Stimulated activated naive CD8-positive, alpha-beta T cell treated with anti-CD3 and anti-CD28 coated beads, Interleukin-15, Interleukin-2, amounts not matched to agents 100 ng/mL and 50 ng/mL, for 24 hours (primary cell): Measurements from ENCODE around the gene RPL32.

Experiments used
- H3K27ac Mint-ChIP-seq: one replicate; pipeline ENCODE4 v1.8.0; 2021; ENCODE audit warnings: mild to moderate bottlenecking, mixed read lengths
- H3K27me3 Mint-ChIP-seq: one replicate; pipeline ENCODE4 v1.8.0; 2021; ENCODE audit warnings: mixed read lengths
- H3K36me3 Mint-ChIP-seq: one replicate; pipeline ENCODE4 v1.8.0; 2021; ENCODE audit warnings: low read depth, mixed read lengths
- H3K4me1 Mint-ChIP-seq: one replicate; pipeline ENCODE4 v1.8.0; 2021; ENCODE audit warnings: low read depth, mixed read lengths
- H3K4me3 Mint-ChIP-seq: one replicate; pipeline ENCODE4 v1.8.0; 2021; ENCODE audit warnings: mild to moderate bottlenecking, mixed read lengths
- H3K9me3 Mint-ChIP-seq: one replicate; pipeline ENCODE4 v1.8.0; 2021; ENCODE audit warnings: mixed read lengths

Gene RPL32

GRCh38 chr3:12829886-12830784, 11.2 kb downstream of the RPL32 start:
- Mint-ChIP-seq H3K4me1 (peaks cover 1% of the 10 kb centered on the region), H3K36me3 (peaks cover 43% of the 10 kb centered on the region), H3K4me3 (no peak overlapping the region), H3K27ac (peak overlapping the region; percentile 16), H3K9me3 (no peaks in the 10 kb centered on the region), H3K27me3 (no peaks in the 10 kb centered on the region)

- no peak overlapping the region for H3K4me3 Mint-ChIP-seq
- no peaks in the 10 kb centered on the region for H3K4me1 Mint-ChIP-seq
- H3K27me3 Mint-ChIP-seq: no peaks in the 10 kb centered on the region
- no peak overlapping the region for H3K27ac Mint-ChIP-seq
- peaks cover 35% of the 10 kb centered on the region for H3K36me3 Mint-ChIP-seq
- no peaks in the 10 kb centered on the region for H3K9me3 Mint-ChIP-seq
Measured at GRCh38 chr3:12829404-12829803, 12.0 kb downstream of the RPL32 start.

- Mint-ChIP-seq H3K4me1 (no peaks in the 10 kb centered on the region), H3K9me3 (no peaks in the 10 kb centered on the region), H3K36me3 (peaks cover 29% of the 10 kb centered on the region), H3K27ac (no peak overlapping the region), H3K4me3 (no peak overlapping the region), H3K27me3 (no peaks in the 10 kb centered on the region)
Measured at GRCh38 chr3:12828751-12829150, 12.6 kb downstream of the RPL32 start.

GRCh38 chr3:12825156-12825555, 16.2 kb downstream of the RPL32 start:
- no peak overlapping the region for H3K27ac Mint-ChIP-seq

GRCh38 chr3:12824299-12824698, 17.1 kb downstream of the RPL32 start:
- no peaks in the 10 kb centered on the region for H3K4me1 Mint-ChIP-seq
- H3K4me3 Mint-ChIP-seq: no peak overlapping the region
- no peaks in the 10 kb centered on the region for H3K36me3 Mint-ChIP-seq
- no peaks in the 10 kb centered on the region for H3K27me3 Mint-ChIP-seq
- no peaks in the 10 kb centered on the region for H3K9me3 Mint-ChIP-seq
- H3K27ac Mint-ChIP-seq: no peak overlapping the region

More at GRCh38 chr3:12825156-12825555, 16.2 kb downstream of the RPL32 start:
- Mint-ChIP-seq H3K4me3 (no peak overlapping the region), H3K27me3 (no peaks in the 10 kb centered on the region), H3K9me3 (no peaks in the 10 kb centered on the region), H3K4me1 (no peaks in the 10 kb centered on the region), H3K36me3 (no peaks in the 10 kb centered on the region)

- H3K4me3 Mint-ChIP-seq: no peak overlapping the region
- no peaks in the 10 kb centered on the region for H3K36me3 Mint-ChIP-seq
- no peaks in the 10 kb centered on the region for H3K4me1 Mint-ChIP-seq
- no peak overlapping the region for H3K27ac Mint-ChIP-seq
- no peaks in the 10 kb centered on the region for H3K9me3 Mint-ChIP-seq
- H3K27me3 Mint-ChIP-seq: no peaks in the 10 kb centered on the region
Measured at GRCh38 chr3:12822725-12823373, 18.5 kb downstream of the RPL32 start.

GRCh38 chr3:12818773-12819172, 22.6 kb downstream of the RPL32 start:
- Mint-ChIP-seq H3K27ac (no peak overlapping the region), H3K36me3 (no peaks in the 10 kb centered on the region), H3K4me1 (no peaks in the 10 kb centered on the region)

GRCh38 chr3:12818273-12818672, 23.1 kb downstream of the RPL32 start:
- H3K4me1 Mint-ChIP-seq: no peaks in the 10 kb centered on the region
- no peak overlapping the region for H3K4me3 Mint-ChIP-seq
- no peaks in the 10 kb centered on the region for H3K9me3 Mint-ChIP-seq
- no peaks in the 10 kb centered on the region for H3K36me3 Mint-ChIP-seq
- no peaks in the 10 kb centered on the region for H3K27me3 Mint-ChIP-seq
- no peak overlapping the region for H3K27ac Mint-ChIP-seq

More at GRCh38 chr3:12818773-12819172, 22.6 kb downstream of the RPL32 start:
- Mint-ChIP-seq H3K9me3 (no peaks in the 10 kb centered on the region), H3K27me3 (no peaks in the 10 kb centered on the region), H3K4me3 (no peak overlapping the region)

GRCh38 chr3:12817343-12817710, 24.0 kb downstream of the RPL32 start:
- Mint-ChIP-seq H3K27ac (no peak overlapping the region), H3K9me3 (no peaks in the 10 kb centered on the region), H3K4me3 (no peak overlapping the region), H3K36me3 (no peaks in the 10 kb centered on the region), H3K27me3 (no peaks in the 10 kb centered on the region), H3K4me1 (no peaks in the 10 kb centered on the region)

GRCh38 chr3:12816521-12817342, 24.6 kb downstream of the RPL32 start:
- no peaks in the 10 kb centered on the region for H3K9me3 Mint-ChIP-seq
- H3K27me3 Mint-ChIP-seq: no peaks in the 10 kb centered on the region
- no peaks in the 10 kb centered on the region for H3K4me1 Mint-ChIP-seq
- no peaks in the 10 kb centered on the region for H3K36me3 Mint-ChIP-seq
- no peak overlapping the region for H3K4me3 Mint-ChIP-seq
- no peak overlapping the region for H3K27ac Mint-ChIP-seq

- H3K4me1 Mint-ChIP-seq: peaks cover 2% of the 10 kb centered on the region
- H3K27ac Mint-ChIP-seq: no peak overlapping the region
- no peaks in the 10 kb centered on the region for H3K36me3 Mint-ChIP-seq
- no peaks in the 10 kb centered on the region for H3K27me3 Mint-ChIP-seq
- no peaks in the 10 kb centered on the region for H3K9me3 Mint-ChIP-seq
- H3K4me3 Mint-ChIP-seq: no peak overlapping the region
Measured at GRCh38 chr3:12815719-12816118, 25.6 kb downstream of the RPL32 start.

GRCh38 chr3:12815078-12815477, 26.3 kb downstream of the RPL32 start:
- no peaks in the 10 kb centered on the region for H3K36me3 Mint-ChIP-seq
- peaks cover 5% of the 10 kb centered on the region for H3K4me1 Mint-ChIP-seq
- H3K4me3 Mint-ChIP-seq: no peak overlapping the region
- H3K9me3 Mint-ChIP-seq: no peaks in the 10 kb centered on the region
- no peak overlapping the region for H3K27ac Mint-ChIP-seq
- no peaks in the 10 kb centered on the region for H3K27me3 Mint-ChIP-seq

- Mint-ChIP-seq H3K27me3 (no peaks in the 10 kb centered on the region), H3K36me3 (no peaks in the 10 kb centered on the region), H3K9me3 (no peaks in the 10 kb centered on the region), H3K4me3 (no peak overlapping the region), H3K27ac (no peak overlapping the region), H3K4me1 (peaks cover 8% of the 10 kb centered on the region)
Measured at GRCh38 chr3:12813967-12814366, 27.4 kb downstream of the RPL32 start.

- no peak overlapping the region for H3K4me3 Mint-ChIP-seq
- no peaks in the 10 kb centered on the region for H3K36me3 Mint-ChIP-seq
- H3K9me3 Mint-ChIP-seq: no peaks in the 10 kb centered on the region
- no peak overlapping the region for H3K27ac Mint-ChIP-seq
- H3K27me3 Mint-ChIP-seq: no peaks in the 10 kb centered on the region
- H3K4me1 Mint-ChIP-seq: peaks cover 8% of the 10 kb centered on the region
Measured at GRCh38 chr3:12812812-12813211, 28.6 kb downstream of the RPL32 start.

GRCh38 chr3:12810961-12811360, 30.4 kb downstream of the RPL32 start:
- peak overlapping the region; percentile 51 for H3K4me3 Mint-ChIP-seq
- no peak overlapping the region for H3K27ac Mint-ChIP-seq

More at GRCh38 chr3:12810961-12811360, 30.4 kb downstream of the RPL32 start:
- H3K9me3 Mint-ChIP-seq: no peaks in the 10 kb centered on the region
- no peaks in the 10 kb centered on the region for H3K27me3 Mint-ChIP-seq
- H3K36me3 Mint-ChIP-seq: no peaks in the 10 kb centered on the region
- H3K4me1 Mint-ChIP-seq: peaks cover 8% of the 10 kb centered on the region
